ENCODE measurements around the gene GRIK4. TPM values are rescaled to one million over a fixed set of nuclear protein-coding genes. Genes with fewer than 3 reads are reported as not detected.

GRIK4 gene
- total RNA-seq, 3 donors from 2014 or later (not counting 1 experiment from before 2014, with no cell fraction given), result 2.2 to 32.3 (median 21.9) TPM

- no peak overlapping the region for H3K4me3 Mint-ChIP-seq
- intact Hi-C loops (cut with micrococcal nuclease), result no loop called here
- DNase-seq, result no peak
- Histone ChIP-seq H3K4me3 (ENCODE audit: low read length) (no peak overlapping the region), H3K27me3 (ENCODE audit: control insufficient read depth, insufficient read depth, low read length) (no peaks in the 10 kb centered on the region), H3K36me3 (ENCODE audit: control insufficient read depth, insufficient read depth, low read length) (no peaks in the 10 kb centered on the region), H3K9me3 (ENCODE audit: control insufficient read depth, insufficient read depth, low read length) (no peaks in the 10 kb centered on the region), H3K27ac (ENCODE audit: low read length) (no peak overlapping the region), H3K4me1 (ENCODE audit: control insufficient read depth, insufficient read depth, low read length) (no peaks in the 10 kb centered on the region)
- TF ChIP-seq CTCF (IDR thresholded peaks at IDR 0.05), result no peak
- peak overlapping the region in 1 of 2 donors; percentile 30 for H3K27ac Mint-ChIP-seq
- ATAC-seq, result peak in 1 of 3 donors; percentile 26
- 72% methylated on average over 20 of the region's 20 CpGs for WGBS (ENCODE audit: insufficient coverage)
- H3K36me3 Mint-ChIP-seq, result no peaks in the 10 kb centered on the region
- peaks cover 0 to 2% of the 10 kb centered on the region in 2 donors for H3K27me3 Mint-ChIP-seq (ENCODE audit: low read depth in 2 of 2)
- H3K4me1 Mint-ChIP-seq, result peaks cover 0 to 39% of the 10 kb centered on the region in 2 donors
- no peaks in the 10 kb centered on the region for H3K9me3 Mint-ChIP-seq
These were observed 321.1 kb downstream of the GRIK4 start for GRCh38 chr11:120832481-120833238.

GRCh38 chr11:120834686-120835210 lies 323.2 kb downstream of the GRIK4 start:
- Mint-ChIP-seq H3K27ac (no peak overlapping the region), H3K4me1 (peaks cover 3 to 41% of the 10 kb centered on the region in 2 donors), H3K9me3 (no peaks in the 10 kb centered on the region), H3K36me3 (no peaks in the 10 kb centered on the region), H3K4me3 (no peak overlapping the region), H3K27me3 (ENCODE audit: low read depth in 2 of 2) (peaks cover 0 to 3% of the 10 kb centered on the region in 2 donors)
- no peak overlapping the region for H3K27ac ChIP-seq (ENCODE audit: low read length)
- WGBS (ENCODE audit: insufficient coverage), result 92% methylated on average over 13 of the region's 13 CpGs
- ATAC-seq, result no peak
- no peaks in the 10 kb centered on the region for H3K36me3 ChIP-seq (ENCODE audit: control insufficient read depth, insufficient read depth, low read length)
- no peak for DNase-seq
- H3K4me3 ChIP-seq (ENCODE audit: low read length), result no peak overlapping the region
- TF ChIP-seq CTCF (IDR thresholded peaks at IDR 0.05), result no peak
- H3K9me3 ChIP-seq (ENCODE audit: control insufficient read depth, insufficient read depth, low read length), result no peaks in the 10 kb centered on the region
- intact Hi-C loops (cut with micrococcal nuclease), result no loop called here
- no peaks in the 10 kb centered on the region for H3K27me3 ChIP-seq (ENCODE audit: control insufficient read depth, insufficient read depth, low read length)
- H3K4me1 ChIP-seq (ENCODE audit: control insufficient read depth, insufficient read depth, low read length), result no peaks in the 10 kb centered on the region

DNA sequence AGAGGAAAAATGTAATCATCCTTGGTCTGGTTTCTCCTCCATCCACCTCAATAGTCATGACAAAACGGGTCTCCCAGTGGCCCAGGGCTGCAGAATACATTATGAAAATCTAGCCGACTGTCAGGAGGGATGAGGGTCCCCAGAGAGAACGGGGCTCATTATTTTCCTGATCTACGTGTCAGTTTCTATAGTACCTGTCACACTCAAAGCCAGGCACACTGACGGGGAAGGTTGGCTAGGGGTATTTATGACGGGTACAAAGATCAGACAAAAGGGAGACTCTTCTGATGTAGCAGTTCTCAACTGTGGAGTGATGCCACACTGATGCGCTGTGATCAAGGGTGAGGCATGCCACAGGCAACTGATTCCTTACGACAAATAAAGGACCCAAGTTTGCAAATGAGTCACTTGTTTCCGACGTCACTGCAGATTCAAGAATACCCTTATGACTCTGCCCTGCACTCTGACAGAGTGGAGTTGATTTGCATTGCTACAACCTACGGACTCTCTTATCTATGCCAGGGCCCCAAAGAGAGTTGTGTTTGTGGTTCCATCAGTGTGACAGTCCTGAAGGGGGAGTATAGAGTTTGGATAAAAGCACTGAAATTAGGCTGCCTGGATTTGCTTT lies 324.2 kb downstream of the GRIK4 start:
- DNase-seq (no peak), ATAC-seq (peak in 2 of 3 donors; percentile 29 to 35)
- Histone ChIP-seq H3K4me1 (ENCODE audit: control insufficient read depth, insufficient read depth, low read length) (no peaks in the 10 kb centered on the region), H3K27me3 (ENCODE audit: control insufficient read depth, insufficient read depth, low read length) (no peaks in the 10 kb centered on the region), H3K36me3 (ENCODE audit: control insufficient read depth, insufficient read depth, low read length) (no peaks in the 10 kb centered on the region), H3K4me3 (ENCODE audit: low read length) (no peak overlapping the region), H3K27ac (ENCODE audit: low read length) (no peak overlapping the region), H3K9me3 (ENCODE audit: control insufficient read depth, insufficient read depth, low read length) (no peaks in the 10 kb centered on the region)
- Mint-ChIP-seq H3K36me3 (no peaks in the 10 kb centered on the region), H3K9me3 (no peaks in the 10 kb centered on the region), H3K4me1 (peaks cover 10 to 49% of the 10 kb centered on the region in 2 donors), H3K4me3 (no peak overlapping the region), H3K27me3 (ENCODE audit: low read depth in 2 of 2) (peaks cover 0 to 3% of the 10 kb centered on the region in 2 donors), H3K27ac (peak overlapping the region in 1 of 2 donors; percentile 36)
- WGBS (ENCODE audit: insufficient coverage), result 71% methylated on average over 11 of the region's 11 CpGs
- intact Hi-C loops (cut with micrococcal nuclease), result no loop called here
- no peak for TF ChIP-seq CTCF (IDR thresholded peaks at IDR 0.05)

Measured in natural killer cell (primary cell).